Retinal pigment epithelial cell (primary cell): Measurements from ENCODE around the gene STAMBP.

Source experiments
- DNase-seq: peaks from one replicate; pipeline ENCODE4 v3.0.0-alpha.2; 2010; ENCODE audit warnings: low read depth
- H3K4me3 ChIP-seq: 2 replicates; pipeline ENCODE4 v1.5.1; 2011; ENCODE audit warnings: mild to moderate bottlenecking, low read length, control low read depth, moderate library complexity
- CTCF ChIP-seq: conservative IDR thresholded peaks from 2 replicates; pipeline ENCODE4 v1.5.1; 2011; ENCODE audit warnings: low read depth, low read length, control low read depth, inconsistent platforms

The STAMBP gene

DNA sequence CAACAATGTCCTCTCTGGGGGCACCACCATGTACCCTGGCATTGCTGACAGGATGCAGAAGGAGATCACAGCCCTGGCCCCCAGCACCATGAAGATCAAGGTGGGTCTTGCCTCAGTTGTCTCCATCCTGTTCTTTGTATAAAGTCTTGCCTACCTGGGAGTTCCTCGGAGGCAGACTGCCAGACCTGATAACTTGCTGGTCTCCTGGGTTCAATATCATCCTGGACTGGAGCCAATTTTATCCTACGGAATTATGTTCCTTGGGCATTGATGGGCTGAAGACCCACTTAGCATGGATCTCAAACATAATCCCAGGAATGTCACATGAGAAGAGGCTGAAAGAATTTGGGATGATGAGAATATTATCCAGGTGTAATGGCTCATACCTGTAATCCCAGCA lies 87.9 kb downstream of the STAMBP start:
- TF ChIP-seq CTCF, result no peak
- DNase-seq, result no peak
- no peak overlapping the region for H3K4me3 ChIP-seq

GRCh38 chr2:73917296-73917695 lies 88.5 kb downstream of the STAMBP start:
- no peak for DNase-seq
- TF ChIP-seq CTCF, result no peak
- H3K4me3 ChIP-seq, result no peak overlapping the region

- no peak overlapping the region for H3K4me3 ChIP-seq
- DNase-seq, result no peak
- TF ChIP-seq CTCF, result no peak
Observed at GRCh38 chr2:73917696-73918207, 89.0 kb downstream of the STAMBP start.

- no peak for DNase-seq
- H3K4me3 ChIP-seq, result no peak overlapping the region
- no peak for TF ChIP-seq CTCF
Observed at GRCh38 chr2:73918856-73919255, 90.1 kb downstream of the STAMBP start.

GRCh38 chr2:73919596-73920228 lies 91.0 kb downstream of the STAMBP start:
- H3K4me3 ChIP-seq, result no peak overlapping the region
- DNase-seq, result no peak
- no peak for TF ChIP-seq CTCF

DNA sequence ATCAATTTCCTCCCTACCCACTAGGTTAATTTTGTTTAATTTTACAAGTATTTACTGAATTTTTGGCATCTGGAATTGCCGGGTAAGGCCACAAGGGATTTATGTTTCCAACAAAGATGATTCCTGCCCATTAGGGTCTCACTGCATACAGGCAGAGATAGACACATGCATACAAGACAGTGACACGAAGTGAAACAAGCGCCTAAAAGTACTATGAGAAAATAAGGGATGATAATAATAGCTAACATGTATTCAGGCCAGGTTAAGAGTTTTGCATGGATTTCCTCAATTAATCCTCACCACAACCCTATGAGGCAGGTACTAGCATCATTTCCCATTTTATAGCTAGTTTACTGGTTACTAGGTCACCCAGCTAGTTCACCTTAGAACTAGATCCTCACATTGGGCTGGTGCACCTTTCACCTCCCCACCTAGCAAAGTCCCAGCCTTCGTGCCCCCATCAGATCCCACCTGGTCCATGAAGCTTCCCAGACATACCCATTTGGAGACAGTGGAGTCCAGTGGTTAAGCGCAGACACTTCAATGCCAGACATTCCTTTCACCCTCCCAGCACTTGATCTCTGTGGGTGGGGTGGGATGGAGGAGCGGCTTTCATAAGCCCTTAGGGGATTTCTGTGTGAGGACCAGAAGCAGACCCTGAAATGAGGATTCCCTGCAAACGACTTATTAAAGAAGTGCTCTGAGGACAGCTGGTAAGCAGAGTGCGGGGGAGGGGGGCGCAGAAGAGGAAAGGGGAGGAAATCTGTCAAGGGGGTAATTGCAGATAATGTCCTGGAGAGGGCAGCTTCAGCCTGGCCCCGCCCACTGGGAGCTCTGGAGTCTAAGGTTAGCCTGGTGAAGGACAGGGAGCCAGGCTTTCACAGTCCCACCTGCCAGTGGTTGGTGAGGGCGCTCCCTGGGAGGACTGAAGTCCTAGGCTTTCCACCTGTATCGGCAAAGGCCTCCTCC lies 92.1 kb downstream of the STAMBP start:
- no peak for DNase-seq
- H3K4me3 ChIP-seq, result no peak overlapping the region
- TF ChIP-seq CTCF, result peak; percentile 41
